BLaER1 treated with 17β-estradiol and CSF1 and Interleukin-3, amounts not matched to agents 10 nM and 100 nM (cell line): ENCODE results near the gene IGSF9B.

Experiments used
- H3K27ac ChIP-seq, 11 experiments: shearing (Covaris generic); formaldehyde crosslinking; 2 replicates each; pipeline ENCODE4 v1.8.1; 2022
- H3K27me3 ChIP-seq, 11 experiments: shearing (Covaris generic); formaldehyde crosslinking; 2 replicates each; pipeline ENCODE4 v1.8.1; 2022
- H3K36me3 ChIP-seq, 11 experiments: shearing (Covaris generic); formaldehyde crosslinking; 2 replicates each; pipeline ENCODE4 v1.8.1; 2022
- H3K4me1 ChIP-seq, 10 experiments: shearing (Covaris generic); formaldehyde crosslinking; 2 replicates each; pipeline ENCODE4 v1.8.1; 2022
- H3K4me2 ChIP-seq, 11 experiments: shearing (Covaris generic); formaldehyde crosslinking; 2 replicates each; pipeline ENCODE4 v1.8.1; 2022
- H3K4me3 ChIP-seq, 10 experiments: shearing (Covaris generic); formaldehyde crosslinking; 2 replicates each; pipeline ENCODE4 v1.8.1; 2022
- H3K9ac ChIP-seq, 11 experiments: shearing (Covaris generic); formaldehyde crosslinking; 2 replicates each; pipeline ENCODE4 v1.8.1; 2022
- H3K9me3 ChIP-seq, 11 experiments: shearing (Covaris generic); formaldehyde crosslinking; replicated peaks in 1 of 11; 2 replicates each; pipeline ENCODE4 v1.8.1; 2022
- H4K20me1 ChIP-seq, 11 experiments: shearing (Covaris generic); formaldehyde crosslinking; 2 replicates each; pipeline ENCODE4 v1.8.1; 2022
- Cebpa-rat ChIP-seq, 11 experiments: shearing (Covaris generic); IDR thresholded peaks; 2 replicates each; pipeline ENCODE4 v1.8.1; 2022

IGSF9B gene

DNA sequence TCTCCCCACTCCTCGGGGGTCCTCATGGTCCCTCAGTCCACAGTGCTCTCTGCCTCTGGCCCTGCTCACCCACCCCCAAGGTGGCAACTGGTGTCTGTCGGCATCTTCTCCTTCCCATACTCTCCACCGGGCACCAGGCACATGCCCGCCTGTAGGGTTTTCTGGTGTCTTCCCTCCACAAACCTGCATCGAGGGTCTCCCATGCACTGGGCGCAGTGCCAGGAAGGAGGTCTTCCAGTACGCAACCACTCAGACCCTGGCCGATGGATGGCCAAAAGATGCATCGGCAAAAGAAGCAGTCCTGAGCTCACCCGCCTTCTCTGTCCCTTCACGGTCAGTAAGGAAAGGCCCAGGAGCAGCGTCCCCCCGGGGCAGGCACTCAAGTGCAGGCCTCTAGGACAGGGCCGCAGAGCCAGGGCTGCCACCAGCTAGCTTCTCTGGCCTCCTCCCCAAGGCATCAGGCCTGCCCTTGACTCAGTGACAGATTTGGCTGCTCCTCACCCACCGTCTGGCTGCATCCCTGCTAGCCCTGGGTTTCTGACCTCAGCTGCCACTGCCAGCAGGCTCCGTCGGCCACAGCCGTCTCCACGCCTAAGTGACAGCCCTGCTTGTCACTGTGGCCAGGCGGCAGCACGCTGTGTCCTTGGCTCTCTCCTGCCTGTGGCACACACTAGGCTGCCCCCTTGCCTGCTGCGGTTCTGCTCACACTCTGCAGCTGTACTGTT lies 32.1 kb upstream of the IGSF9B start:
- Histone ChIP-seq H3K27me3 (no peaks in the 10 kb centered on the region), H4K20me1 (peaks cover 0 to 20% (median 0%) of the 10 kb centered on the region in 11 experiments; a peak in 3 of 22 replicates), H3K4me2 (peak overlapping the region in 9 of 11 experiments; percentile 12 to 90 (median 83); a peak in 17 of 22 replicates), H3K4me1 (peaks cover 21 to 80% (median 76%) of the 10 kb centered on the region in 10 experiments), H3K36me3 (no peaks in the 10 kb centered on the region), H3K4me3 (no peak overlapping the region), H3K9me3 (no peaks in the 10 kb centered on the region), H3K27ac (peak overlapping the region in 3 of 11 experiments; percentile 14 to 70 (median 14); a peak in 3 of 22 replicates), H3K9ac (peak overlapping the region in 1 of 11 experiments; percentile 8; a peak in 1 of 22 replicates)
- TF ChIP-seq Cebpa-rat (IDR thresholded peaks at IDR 0.05), result no peak

DNA sequence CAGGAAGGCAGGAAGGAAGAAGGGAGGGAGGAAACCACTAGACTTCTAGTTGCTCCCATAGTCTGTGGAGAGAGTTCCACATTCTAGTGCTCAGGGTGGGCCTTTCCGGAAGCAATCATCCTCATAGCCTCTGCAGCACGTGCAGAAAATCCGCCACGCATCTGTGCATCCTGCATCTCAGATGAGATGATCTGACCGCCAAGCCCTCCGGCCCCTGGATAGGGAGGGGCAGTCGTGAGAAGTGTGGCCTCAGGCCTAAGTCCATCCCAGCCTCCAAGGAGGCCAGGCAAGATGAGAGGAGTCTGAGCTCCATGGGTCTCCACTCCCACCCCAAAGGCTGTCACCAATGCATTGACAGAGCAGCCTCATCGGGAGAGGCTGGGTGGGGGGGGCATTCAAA lies 30.4 kb upstream of the IGSF9B start:
- peak overlapping the region in 1 of 11 experiments; percentile 25; a peak in 1 of 22 replicates for H3K9ac ChIP-seq
- no peak overlapping the region for H3K4me3 ChIP-seq
- H3K9me3 ChIP-seq, result no peaks in the 10 kb centered on the region
- no peaks in the 10 kb centered on the region for H3K36me3 ChIP-seq
- peak overlapping the region in 4 of 11 experiments; percentile 11 to 70 (median 41); a peak in 4 of 22 replicates for H3K27ac ChIP-seq
- no peak for TF ChIP-seq Cebpa-rat (IDR thresholded peaks at IDR 0.05)
- peaks cover 21 to 96% (median 92%) of the 10 kb centered on the region in 10 experiments for H3K4me1 ChIP-seq
- peak overlapping the region; percentile 40 to 90 (median 75); a peak in 21 of 22 replicates for H3K4me2 ChIP-seq
- H4K20me1 ChIP-seq, result peaks cover 0 to 20% (median 0%) of the 10 kb centered on the region in 11 experiments; a peak in 3 of 22 replicates
- H3K27me3 ChIP-seq, result no peaks in the 10 kb centered on the region

DNA sequence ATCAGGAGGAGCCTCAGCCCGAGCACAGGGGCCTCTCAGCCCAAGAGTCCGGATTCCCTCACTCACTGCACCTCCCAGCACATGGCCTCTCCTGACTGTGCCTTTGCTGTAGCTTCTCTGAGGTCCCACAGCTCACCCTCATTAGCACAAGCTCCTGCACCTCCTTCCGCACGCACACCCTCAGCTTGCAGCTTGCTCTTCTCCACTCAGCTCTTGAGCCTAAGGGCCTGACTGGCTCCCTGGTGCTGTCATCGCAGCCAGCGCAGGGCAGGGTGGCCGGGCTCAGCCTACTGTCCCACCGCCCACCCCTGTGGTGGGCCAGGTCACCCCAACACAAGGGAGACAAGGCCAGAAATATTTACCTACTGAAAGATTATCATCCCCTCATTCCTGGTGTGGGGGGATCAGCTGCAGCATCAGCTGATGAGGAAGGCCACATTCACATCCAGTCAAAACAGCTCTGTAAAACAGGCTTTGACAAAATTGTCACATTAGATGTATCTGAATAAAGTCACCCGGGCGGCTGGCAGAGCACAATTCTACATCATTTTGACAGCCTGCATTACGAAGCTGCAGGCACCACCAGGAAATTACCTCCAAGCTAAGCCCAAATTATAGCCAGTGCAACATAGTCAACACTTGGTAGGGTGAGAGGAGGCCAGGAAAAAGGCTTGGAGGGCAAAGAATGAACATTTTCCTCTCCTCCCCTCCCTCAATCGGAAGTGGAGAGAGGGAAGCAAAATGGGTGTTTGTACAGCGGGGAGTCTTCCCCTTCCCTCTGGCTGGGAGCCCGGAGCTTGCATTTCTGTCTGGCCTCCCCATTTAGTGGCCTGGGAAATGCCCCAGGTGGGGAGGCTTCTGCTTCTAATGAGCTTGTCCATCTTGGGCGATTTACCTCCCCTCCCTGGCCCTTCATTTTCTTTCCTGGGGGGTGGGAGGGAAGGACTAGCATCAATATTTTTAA lies 29.5 kb upstream of the IGSF9B start:
- no peaks in the 10 kb centered on the region for H3K27me3 ChIP-seq
- H3K4me1 ChIP-seq, result peaks cover 25 to 100% (median 99%) of the 10 kb centered on the region in 10 experiments
- peak overlapping the region; percentile 40 to 90 (median 75) for H3K4me2 ChIP-seq
- H3K27ac ChIP-seq, result peak overlapping the region in 3 of 11 experiments; percentile 43 to 70 (median 45); a peak in 3 of 22 replicates
- TF ChIP-seq Cebpa-rat (IDR thresholded peaks at IDR 0.05), result no peak
- no peaks in the 10 kb centered on the region for H3K36me3 ChIP-seq
- no peaks in the 10 kb centered on the region for H3K9me3 ChIP-seq
- H4K20me1 ChIP-seq, result peaks cover 0 to 20% (median 0%) of the 10 kb centered on the region in 11 experiments; a peak in 3 of 22 replicates
- H3K9ac ChIP-seq, result peak overlapping the region in 2 of 11 experiments; percentile 15 to 33; a peak in 2 of 22 replicates
- H3K4me3 ChIP-seq, result no peak overlapping the region; a peak in 1 of 20 replicates

DNA sequence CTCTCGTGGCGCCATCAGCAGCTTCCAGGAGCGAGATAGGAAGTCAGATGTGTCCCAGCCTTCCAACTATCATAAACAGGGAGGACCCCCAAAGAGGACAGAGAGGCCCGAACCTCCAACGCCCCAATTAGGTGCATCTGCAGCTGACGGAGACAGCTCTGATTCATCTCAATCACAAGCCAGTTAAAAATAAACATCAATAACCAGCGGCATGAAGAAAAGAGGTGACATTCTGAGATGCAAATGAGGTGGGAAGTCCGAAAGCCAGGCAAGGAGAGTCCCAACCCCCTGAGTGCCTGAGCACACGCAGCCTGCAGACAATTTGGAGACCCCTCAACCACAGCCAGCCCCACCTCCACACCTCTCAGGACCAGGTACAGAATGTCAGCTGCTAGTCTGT lies 28.1 kb upstream of the IGSF9B start:
- Histone ChIP-seq H4K20me1 (peaks cover 0 to 20% (median 0%) of the 10 kb centered on the region in 11 experiments; a peak in 3 of 22 replicates), H3K4me1 (peaks cover 30 to 95% (median 92%) of the 10 kb centered on the region in 10 experiments), H3K36me3 (no peaks in the 10 kb centered on the region), H3K9ac (peak overlapping the region in 2 of 11 experiments; percentile 21 to 30; a peak in 2 of 22 replicates), H3K4me2 (peak overlapping the region in 8 of 11 experiments; percentile 54 to 90 (median 84); a peak in 16 of 22 replicates), H3K27me3 (no peaks in the 10 kb centered on the region), H3K9me3 (no peaks in the 10 kb centered on the region), H3K27ac (peak overlapping the region in 1 of 11 experiments; percentile 13; a peak in 1 of 22 replicates), H3K4me3 (no peak overlapping the region)
- TF ChIP-seq Cebpa-rat (IDR thresholded peaks at IDR 0.05), result no peak

DNA sequence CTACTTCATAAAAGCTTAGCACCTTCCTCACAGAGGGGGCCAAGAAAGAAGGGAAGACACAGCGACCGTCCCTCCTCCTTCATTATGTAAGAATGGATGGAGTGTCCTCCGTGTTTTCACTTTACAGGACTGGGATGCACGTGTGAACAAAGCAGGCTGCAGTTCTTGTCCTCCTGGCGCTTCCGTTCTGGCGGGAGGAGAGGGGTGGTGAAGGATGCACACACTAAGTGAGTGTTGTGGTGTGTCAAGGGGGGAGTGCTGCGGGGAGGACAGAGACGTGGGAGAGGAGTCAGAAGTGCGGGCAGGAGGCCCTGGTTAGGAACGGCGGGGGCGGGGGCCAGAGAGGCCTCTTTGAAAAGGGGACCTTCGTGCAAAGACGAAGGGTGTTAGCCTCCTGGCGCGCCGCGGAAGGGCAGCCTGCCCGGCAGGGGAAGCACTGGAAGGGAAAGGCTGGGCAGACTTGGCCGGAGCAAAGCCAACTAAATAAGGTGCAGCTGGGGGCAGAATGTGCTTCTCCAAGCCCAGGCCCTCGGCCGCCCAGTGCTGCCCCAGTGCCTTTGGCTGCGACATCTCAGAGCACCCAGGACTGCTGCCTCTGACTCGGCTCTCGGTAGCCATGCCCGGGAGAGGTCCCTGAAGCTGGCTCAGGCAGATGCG lies 27.0 kb upstream of the IGSF9B start:
- TF ChIP-seq Cebpa-rat (IDR thresholded peaks at IDR 0.05), result no peak
- Histone ChIP-seq H3K27ac (no peak overlapping the region; a peak in 1 of 22 replicates), H3K4me3 (no peak overlapping the region), H3K4me1 (peaks cover 30 to 84% (median 82%) of the 10 kb centered on the region in 10 experiments), H3K27me3 (no peaks in the 10 kb centered on the region), H3K4me2 (peak overlapping the region in 8 of 11 experiments; percentile 70 to 90 (median 84); a peak in 15 of 22 replicates), H4K20me1 (peaks cover 0 to 20% (median 0%) of the 10 kb centered on the region in 11 experiments; a peak in 2 of 22 replicates), H3K9ac (no peak overlapping the region; a peak in 1 of 22 replicates), H3K9me3 (no peaks in the 10 kb centered on the region), H3K36me3 (no peaks in the 10 kb centered on the region)

DNA sequence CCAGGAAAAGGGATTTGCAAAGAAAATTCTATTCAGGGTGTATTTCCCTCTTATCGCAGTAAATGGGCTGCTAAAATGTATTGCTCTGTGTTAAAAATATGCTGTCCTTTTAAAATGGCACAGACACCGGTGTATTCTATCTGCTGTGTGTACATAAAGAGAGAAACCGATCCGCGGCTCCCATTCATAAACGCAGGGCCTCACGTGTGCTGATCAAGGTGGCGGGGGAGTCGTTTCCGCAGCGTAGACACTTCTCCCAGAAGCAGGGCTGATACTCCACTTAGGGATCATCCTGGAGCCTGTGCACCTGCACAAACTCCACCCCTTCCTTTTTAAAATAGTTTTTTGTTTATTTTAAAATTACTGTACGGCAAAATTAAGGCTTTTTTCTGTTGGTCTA lies 26.1 kb upstream of the IGSF9B start:
- Histone ChIP-seq H3K27me3 (no peaks in the 10 kb centered on the region), H3K9me3 (no peaks in the 10 kb centered on the region), H3K4me2 (peak overlapping the region in 9 of 11 experiments; percentile 55 to 90 (median 83); a peak in 17 of 22 replicates), H3K27ac (no peak overlapping the region), H3K4me3 (no peak overlapping the region), H3K4me1 (peaks cover 25 to 75% (median 73%) of the 10 kb centered on the region in 10 experiments), H3K36me3 (no peaks in the 10 kb centered on the region), H3K9ac (no peak overlapping the region), H4K20me1 (peaks cover 0 to 21% (median 0%) of the 10 kb centered on the region in 11 experiments; a peak in 2 of 22 replicates)
- no peak for TF ChIP-seq Cebpa-rat (IDR thresholded peaks at IDR 0.05)

DNA sequence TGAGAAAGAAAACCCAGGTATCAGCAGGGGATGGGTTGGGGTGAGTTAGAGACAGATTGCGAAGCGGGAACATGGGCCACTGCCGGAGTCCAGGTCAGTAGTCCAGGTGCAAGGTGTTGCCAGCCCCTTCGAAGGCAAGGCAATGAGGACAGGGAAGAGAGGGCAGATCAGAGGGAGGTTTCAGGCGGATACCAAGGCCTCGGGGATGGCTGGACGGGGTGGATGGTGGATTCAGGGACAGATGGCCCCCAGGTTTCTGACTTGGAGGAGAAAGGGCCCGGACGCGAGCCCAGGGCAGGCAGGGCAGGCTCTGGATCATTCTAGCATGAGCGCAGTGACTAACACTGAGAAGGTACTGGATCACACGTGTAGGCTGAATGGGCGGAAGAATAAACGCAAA lies 25.4 kb upstream of the IGSF9B start:
- no peak overlapping the region for H3K9ac ChIP-seq
- peaks cover 0 to 14% (median 0%) of the 10 kb centered on the region in 11 experiments; a peak in 1 of 22 replicates for H4K20me1 ChIP-seq
- no peaks in the 10 kb centered on the region for H3K9me3 ChIP-seq
- H3K4me2 ChIP-seq, result peak overlapping the region in 9 of 11 experiments; percentile 55 to 90 (median 83); a peak in 18 of 22 replicates
- H3K36me3 ChIP-seq, result no peaks in the 10 kb centered on the region
- H3K4me3 ChIP-seq, result no peak overlapping the region
- no peak for TF ChIP-seq Cebpa-rat (IDR thresholded peaks at IDR 0.05)
- H3K27ac ChIP-seq, result no peak overlapping the region
- no peaks in the 10 kb centered on the region for H3K27me3 ChIP-seq
- H3K4me1 ChIP-seq, result peaks cover 18 to 71% (median 66%) of the 10 kb centered on the region in 10 experiments

DNA sequence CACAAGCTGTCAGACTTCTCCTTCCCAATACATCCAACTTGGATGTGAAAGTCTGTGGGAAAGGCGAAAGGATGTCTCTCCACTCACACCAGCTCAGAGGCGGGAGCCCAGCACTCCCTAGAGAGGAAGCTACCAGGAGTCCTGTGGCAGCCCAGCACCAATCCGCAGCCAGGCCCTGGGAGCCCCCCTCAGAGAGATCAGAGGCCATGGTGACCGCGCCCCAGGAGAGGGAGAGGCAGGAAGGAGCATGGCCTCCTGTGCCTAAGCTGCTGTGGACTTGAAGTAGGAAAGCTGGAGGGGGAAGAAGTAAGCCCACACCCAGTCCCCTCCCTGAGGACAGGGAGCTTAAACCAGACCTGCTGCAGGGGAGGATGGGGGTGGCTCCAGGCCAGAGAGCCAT lies 24.4 kb upstream of the IGSF9B start:
- H3K4me2 ChIP-seq, result peak overlapping the region; percentile 9 to 90 (median 75); a peak in 20 of 22 replicates

More for the DNA sequence above, 24.4 kb upstream of the IGSF9B start:
- H3K4me3 ChIP-seq, result no peak overlapping the region
- H3K4me1 ChIP-seq, result peaks cover 9 to 67% (median 58%) of the 10 kb centered on the region in 10 experiments; a peak in 19 of 20 replicates
- H3K36me3 ChIP-seq, result no peaks in the 10 kb centered on the region
- TF ChIP-seq Cebpa-rat (IDR thresholded peaks at IDR 0.05), result no peak
- peaks cover 0 to 9% (median 0%) of the 10 kb centered on the region in 11 experiments; a peak in 2 of 22 replicates for H4K20me1 ChIP-seq
- H3K9ac ChIP-seq, result peak overlapping the region in 1 of 11 experiments; percentile 17; a peak in 1 of 22 replicates
- H3K27ac ChIP-seq, result no peak overlapping the region; a peak in 1 of 22 replicates
- H3K9me3 ChIP-seq, result no peaks in the 10 kb centered on the region
- no peaks in the 10 kb centered on the region for H3K27me3 ChIP-seq
